Measurements from ENCODE around the gene KRT81. TPM values are rescaled to one million over a fixed set of nuclear protein-coding genes. Genes with fewer than 3 reads are reported as not detected.

KRT81 gene
- total RNA-seq, 3 donors from 2014 or later, result 3.6 to 29.9 TPM; not detected in 1

- Histone ChIP-seq H3K9me3 (no peaks in the 10 kb centered on the region), H3K27me3 (no peaks in the 10 kb centered on the region), H3K36me3 (no peaks in the 10 kb centered on the region), H3K4me1 (peaks cover 12 to 14% of the 10 kb centered on the region in 2 donors), H3K4me3 (peak overlapping the region in 1 of 3 donors; percentile 23), H3K27ac (peak overlapping the region; percentile 96)
- intact Hi-C loops (cut with DNase I; ENCODE audit: low total_unique reads), result loop anchor here (10.0 kb wide), 1 partner anchor 1104 kb away; the partner anchor contains the start of gene SP1
- TF ChIP-seq POLR2AphosphoS5 (IDR thresholded peaks at IDR 0.05), result peak; percentile 43 to 73 (median 51)
- no peak for TF ChIP-seq CTCF (IDR thresholded peaks at IDR 0.05)
- peak; percentile 81 to 98 for DNase-seq (ENCODE audit: low spot score in 2 of 2)
Measured at GRCh38 chr12:52280319-52280795, 11.0 kb downstream of the KRT81 start.

GRCh38 chr12:52279422-52280318 is 11.7 kb downstream of the KRT81 start:
- H3K27ac ChIP-seq, result peak overlapping the region; percentile 96
- H3K4me3 ChIP-seq, result peak overlapping the region in 1 of 3 donors; percentile 59
- peaks cover 12 to 14% of the 10 kb centered on the region in 2 donors for H3K4me1 ChIP-seq
- no peaks in the 10 kb centered on the region for H3K9me3 ChIP-seq
- peak; percentile 22 to 33 for DNase-seq (ENCODE audit: low spot score in 2 of 2)
- no peaks in the 10 kb centered on the region for H3K36me3 ChIP-seq
- intact Hi-C loops (cut with DNase I; ENCODE audit: low total_unique reads), result loop anchor here (1.0 to 10.0 kb wide), 2 partner anchors 124 to 1105 kb away; partner anchors contain the start of gene SP1
- TF ChIP-seq POLR2AphosphoS5 (IDR thresholded peaks at IDR 0.05), result no peak
- TF ChIP-seq CTCF (IDR thresholded peaks at IDR 0.05), result peak; percentile 17 to 43 (median 34)
- H3K27me3 ChIP-seq, result no peaks in the 10 kb centered on the region

- Histone ChIP-seq H3K27ac (peak overlapping the region; percentile 96), H3K27me3 (no peaks in the 10 kb centered on the region), H3K36me3 (no peaks in the 10 kb centered on the region), H3K9me3 (no peaks in the 10 kb centered on the region), H3K4me1 (peaks cover 12 to 14% of the 10 kb centered on the region in 2 donors), H3K4me3 (peak overlapping the region in 2 of 3 donors; percentile 37 to 59)
- intact Hi-C loops (cut with DNase I; ENCODE audit: low total_unique reads), result loop anchor here (1.0 kb wide), 1 partner anchor 123 kb away; no protein-coding TSS in a partner anchor
- no peak for TF ChIP-seq POLR2A (IDR thresholded peaks at IDR 0.05)
- TF ChIP-seq POLR2AphosphoS5 (IDR thresholded peaks at IDR 0.05), result peak in 1 of 3 donors; percentile 59
- TF ChIP-seq CTCF (IDR thresholded peaks at IDR 0.05), result peak; percentile 64 to 99 (median 97)
- DNase-seq (ENCODE audit: low spot score in 2 of 2), result peak; percentile 80 to 85
Measured at GRCh38 chr12:52278575-52279421, 12.5 kb downstream of the KRT81 start.

- H3K4me3 ChIP-seq, result no peak overlapping the region
- H3K27ac ChIP-seq, result peak overlapping the region; percentile 16 to 96
- no peaks in the 10 kb centered on the region for H3K27me3 ChIP-seq
- H3K9me3 ChIP-seq, result no peaks in the 10 kb centered on the region
- no peaks in the 10 kb centered on the region for H3K36me3 ChIP-seq
- intact Hi-C loops (cut with DNase I; ENCODE audit: low total_unique reads), result loop anchor here (1.0 kb wide), 1 partner anchor 131 kb away; no protein-coding TSS in a partner anchor
- peak in 1 of 2 donors; percentile 34 for DNase-seq (ENCODE audit: low spot score in 2 of 2)
- TF ChIP-seq CTCF (IDR thresholded peaks at IDR 0.05) (no peak), POLR2AphosphoS5 (IDR thresholded peaks at IDR 0.05) (no peak), POLR2A (IDR thresholded peaks at IDR 0.05) (no peak)
- H3K4me1 ChIP-seq, result peaks cover 12 to 14% of the 10 kb centered on the region in 2 donors
Measured at GRCh38 chr12:52277486-52278245, 13.7 kb downstream of the KRT81 start.

Measured in breast epithelium (tissue), 4 donors.